Suprapubic skin (tissue), 4 donors: ENCODE results near the gene DNAJC25.

Experiments
- EP300 ChIP-seq: sonication (generic); formaldehyde crosslinking; IDR thresholded peaks from one replicate; pipeline ENCODE4 v1.6.1; 2017; ENCODE audit warnings: antibody characterized with exemption
- POLR2A ChIP-seq, 2 donors: fragments of 450-650 bp; IDR thresholded peaks; one replicate each; pipeline ENCODE4 v1.6.1; 2017; ENCODE audit warnings: antibody characterized with exemption in 2 of 2, mild to moderate bottlenecking in 2 of 2, moderate library complexity in 2 of 2
- POLR2AphosphoS5 ChIP-seq, 3 donors: sonication (generic); formaldehyde crosslinking; IDR thresholded peaks; one replicate each; pipeline ENCODE4 v1.6.1; 2017; ENCODE audit warnings: antibody characterized with exemption in 3 of 3
- TF ChIP-seq, protein P1 (sequence below), 2 donors: fragments of 200-600 bp in 1 of 2; fragments of 450-650 bp in 1 of 2; sonication (generic) in 1 of 2; IDR thresholded peaks; one replicate each; pipeline ENCODE4 v1.5.1; 2016 to 2019; ENCODE audit warnings: antibody characterized with exemption in 2 of 2, mild to moderate bottlenecking in 1 of 2, moderate library complexity in 1 of 2

GRCh38 chr9:111610149-111610548, 21.0 kb upstream of the DNAJC25 start:
- TF ChIP-seq, protein P1, sequence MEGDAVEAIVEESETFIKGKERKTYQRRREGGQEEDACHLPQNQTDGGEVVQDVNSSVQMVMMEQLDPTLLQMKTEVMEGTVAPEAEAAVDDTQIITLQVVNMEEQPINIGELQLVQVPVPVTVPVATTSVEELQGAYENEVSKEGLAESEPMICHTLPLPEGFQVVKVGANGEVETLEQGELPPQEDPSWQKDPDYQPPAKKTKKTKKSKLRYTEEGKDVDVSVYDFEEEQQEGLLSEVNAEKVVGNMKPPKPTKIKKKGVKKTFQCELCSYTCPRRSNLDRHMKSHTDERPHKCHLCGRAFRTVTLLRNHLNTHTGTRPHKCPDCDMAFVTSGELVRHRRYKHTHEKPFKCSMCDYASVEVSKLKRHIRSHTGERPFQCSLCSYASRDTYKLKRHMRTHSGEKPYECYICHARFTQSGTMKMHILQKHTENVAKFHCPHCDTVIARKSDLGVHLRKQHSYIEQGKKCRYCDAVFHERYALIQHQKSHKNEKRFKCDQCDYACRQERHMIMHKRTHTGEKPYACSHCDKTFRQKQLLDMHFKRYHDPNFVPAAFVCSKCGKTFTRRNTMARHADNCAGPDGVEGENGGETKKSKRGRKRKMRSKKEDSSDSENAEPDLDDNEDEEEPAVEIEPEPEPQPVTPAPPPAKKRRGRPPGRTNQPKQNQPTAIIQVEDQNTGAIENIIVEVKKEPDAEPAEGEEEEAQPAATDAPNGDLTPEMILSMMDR (IDR thresholded peaks at IDR 0.05) = no peak
- TF ChIP-seq POLR2A (IDR thresholded peaks at IDR 0.05) (no peak), POLR2AphosphoS5 (IDR thresholded peaks at IDR 0.05) (no peak), EP300 (no peak)
